ENCODE measurements around the gene BEND6.

GRCh38 chr6:56936466-56936865, 18.4 kb upstream of the BEND6 start:
- TF ChIP-seq, protein P1, sequence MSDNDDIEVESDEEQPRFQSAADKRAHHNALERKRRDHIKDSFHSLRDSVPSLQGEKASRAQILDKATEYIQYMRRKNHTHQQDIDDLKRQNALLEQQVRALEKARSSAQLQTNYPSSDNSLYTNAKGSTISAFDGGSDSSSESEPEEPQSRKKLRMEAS (IDR thresholded peaks at IDR 0.05; ENCODE audit: insufficient read depth, insufficient read length) = no peak
- no peak for TF ChIP-seq CTCF (IDR thresholded peaks at IDR 0.05; ENCODE audit: extremely low read depth in 1 of 2, insufficient read depth in 1 of 2, low read depth in 1 of 2, low read length in 2 of 2)
- TF ChIP-seq POLR2A (IDR thresholded peaks at IDR 0.05; ENCODE audit: low read depth, low read length) = no peak
- no peak for TF ChIP-seq JUN (IDR thresholded peaks at IDR 0.05; ENCODE audit: borderline replicate concordance, insufficient read depth, insufficient read length, low read depth)
- no peak for TF ChIP-seq POLR2AphosphoS5 (IDR thresholded peaks at IDR 0.05; ENCODE audit: insufficient read depth, low read depth, low read length)
- no peak for TF ChIP-seq MYC (IDR thresholded peaks at IDR 0.05; ENCODE audit: low read depth, low read length)

Measured in endothelial cell of umbilical vein (primary cell).